HEK293T (cell line): Measurements from ENCODE around the gene NMT1.

ENCODE experiments used
- CTCF ChIA-PET: fragments of 350-600 bp; formaldehyde crosslinking; extraction: SDS; loops from one replicate; lab custom pipeline; 2021; ENCODE audit warnings: antibody characterized with exemption, inconsistent platforms; lab: Yijun Ruan, JAX
- POLR2A ChIA-PET: fragments of 350-600 bp; formaldehyde crosslinking; extraction: SDS; loops from one replicate; lab custom pipeline; 2020; ENCODE audit warnings: antibody characterized with exemption, inconsistent platforms; lab: Yijun Ruan, JAX
- DNase-seq: peaks from one replicate; pipeline ENCODE4 v3.0.0; 2012; ENCODE audit warnings: mixed read lengths; ENCODE audit errors: extremely low spot score
- ARNT ChIP-seq: fragments of 450-650 bp; IDR thresholded peaks from 2 replicates; pipeline ENCODE4 v1.6.1; 2017; ENCODE audit warnings: mild to moderate bottlenecking
- BHLHE40 ChIP-seq: fragments of 450-650 bp; IDR thresholded peaks from 2 replicates; pipeline ENCODE4 v1.6.1; 2016; ENCODE audit warnings: mild to moderate bottlenecking, moderate library complexity, borderline replicate concordance
- CTBP1 ChIP-seq: fragments of 450-650 bp; IDR thresholded peaks from 2 replicates; pipeline ENCODE4 v1.6.1; 2016; ENCODE audit warnings: borderline replicate concordance
- ELF4 ChIP-seq: fragments of 450-650 bp; IDR thresholded peaks from 2 replicates; pipeline ENCODE4 v1.6.1; 2017; ENCODE audit warnings: antibody characterized with exemption
- FOXA1 ChIP-seq: fragments of 450-650 bp; IDR thresholded peaks from 2 replicates; pipeline ENCODE4 v1.6.1; 2016; ENCODE audit warnings: mild to moderate bottlenecking
- FOXK2 ChIP-seq: fragments of 450-650 bp; IDR thresholded peaks from 2 replicates; pipeline ENCODE4 v1.6.1; 2016; ENCODE audit warnings: mild to moderate bottlenecking
- FOXM1 ChIP-seq: fragments of 450-650 bp; IDR thresholded peaks from 2 replicates; pipeline ENCODE4 v1.6.1; 2017; ENCODE audit warnings: mild to moderate bottlenecking, borderline replicate concordance
- HDGF ChIP-seq: fragments of 450-650 bp; IDR thresholded peaks from 2 replicates; pipeline ENCODE4 v1.6.1; 2017; ENCODE audit warnings: antibody characterized with exemption, borderline replicate concordance
- L3MBTL2 ChIP-seq: fragments of 450-650 bp; conservative IDR thresholded peaks from 2 replicates; pipeline ENCODE4 v1.6.1; 2016; ENCODE audit warnings: mild to moderate bottlenecking
- LEF1 ChIP-seq: fragments of 450-650 bp; IDR thresholded peaks from 2 replicates; pipeline ENCODE4 v1.6.1; 2017; ENCODE audit warnings: mild to moderate bottlenecking, borderline replicate concordance
- NFRKB ChIP-seq: fragments of 450-650 bp; IDR thresholded peaks from 2 replicates; pipeline ENCODE4 v1.6.1; 2016; ENCODE audit warnings: mild to moderate bottlenecking, moderate library complexity
- SP1 ChIP-seq: fragments of 450-650 bp; IDR thresholded peaks from 2 replicates; pipeline ENCODE4 v1.6.1; 2017
- SUZ12 ChIP-seq: fragments of 450-650 bp; IDR thresholded peaks from 2 replicates; pipeline ENCODE4 v1.6.1; 2016; ENCODE audit warnings: mild to moderate bottlenecking
- TARDBP ChIP-seq: fragments of 450-650 bp; IDR thresholded peaks from 2 replicates; pipeline ENCODE4 v1.6.1; 2016
- ZNF384 ChIP-seq: fragments of 450-650 bp; IDR thresholded peaks from 2 replicates; pipeline ENCODE4 v1.6.1; 2016
- TF ChIP-seq, protein P1 (sequence below): fragments of 450-650 bp; IDR thresholded peaks from 2 replicates; pipeline ENCODE4 v1.6.1; 2016

NMT1 gene

DNA sequence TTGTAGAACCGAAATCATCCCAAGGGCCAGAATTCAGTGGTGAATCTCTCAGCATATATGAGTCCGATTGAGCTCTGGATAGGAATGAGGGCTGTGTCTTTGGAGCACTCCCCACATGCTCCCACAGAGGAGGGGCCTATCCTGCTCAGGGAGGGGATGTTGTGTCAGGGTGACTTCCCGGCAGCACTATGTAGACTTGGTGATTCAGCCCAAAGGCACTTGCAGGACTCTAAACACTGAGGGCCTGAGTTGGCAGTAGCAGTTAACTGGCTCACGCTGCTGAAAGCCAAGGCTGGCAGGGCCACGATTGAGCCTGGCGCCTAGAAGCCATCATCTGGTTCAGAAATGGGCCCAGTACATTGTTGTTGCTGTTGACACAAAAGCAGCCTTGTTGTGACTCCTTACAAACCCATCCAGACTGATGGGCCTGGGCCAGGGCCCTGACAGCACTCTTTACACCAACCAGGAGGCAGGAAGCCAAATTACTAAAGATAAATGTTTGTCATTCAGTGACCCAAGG is 31.9 kb downstream of the NMT1 start:
- ChIA-PET CTCF (no interaction called here), POLR2A (no interaction called here)
- no peak for DNase-seq
- no peak for TF ChIP-seq HDGF
- no peak for TF ChIP-seq FOXA1
- TF ChIP-seq NFRKB, result no peak
- TF ChIP-seq ZNF384, result no peak
- TF ChIP-seq LEF1, result no peak
- TF ChIP-seq, protein P1, sequence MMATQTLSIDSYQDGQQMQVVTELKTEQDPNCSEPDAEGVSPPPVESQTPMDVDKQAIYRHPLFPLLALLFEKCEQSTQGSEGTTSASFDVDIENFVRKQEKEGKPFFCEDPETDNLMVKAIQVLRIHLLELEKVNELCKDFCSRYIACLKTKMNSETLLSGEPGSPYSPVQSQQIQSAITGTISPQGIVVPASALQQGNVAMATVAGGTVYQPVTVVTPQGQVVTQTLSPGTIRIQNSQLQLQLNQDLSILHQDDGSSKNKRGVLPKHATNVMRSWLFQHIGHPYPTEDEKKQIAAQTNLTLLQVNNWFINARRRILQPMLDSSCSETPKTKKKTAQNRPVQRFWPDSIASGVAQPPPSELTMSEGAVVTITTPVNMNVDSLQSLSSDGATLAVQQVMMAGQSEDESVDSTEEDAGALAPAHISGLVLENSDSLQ, result no peak
- no peak for TF ChIP-seq ARNT
- no peak for TF ChIP-seq CTBP1
- no peak for TF ChIP-seq FOXM1
- TF ChIP-seq SP1, result no peak
- no peak for TF ChIP-seq FOXK2
- no peak for TF ChIP-seq ELF4
- no peak for TF ChIP-seq TARDBP
- no peak for TF ChIP-seq SUZ12
- no peak for TF ChIP-seq L3MBTL2
- no peak for TF ChIP-seq BHLHE40

DNA sequence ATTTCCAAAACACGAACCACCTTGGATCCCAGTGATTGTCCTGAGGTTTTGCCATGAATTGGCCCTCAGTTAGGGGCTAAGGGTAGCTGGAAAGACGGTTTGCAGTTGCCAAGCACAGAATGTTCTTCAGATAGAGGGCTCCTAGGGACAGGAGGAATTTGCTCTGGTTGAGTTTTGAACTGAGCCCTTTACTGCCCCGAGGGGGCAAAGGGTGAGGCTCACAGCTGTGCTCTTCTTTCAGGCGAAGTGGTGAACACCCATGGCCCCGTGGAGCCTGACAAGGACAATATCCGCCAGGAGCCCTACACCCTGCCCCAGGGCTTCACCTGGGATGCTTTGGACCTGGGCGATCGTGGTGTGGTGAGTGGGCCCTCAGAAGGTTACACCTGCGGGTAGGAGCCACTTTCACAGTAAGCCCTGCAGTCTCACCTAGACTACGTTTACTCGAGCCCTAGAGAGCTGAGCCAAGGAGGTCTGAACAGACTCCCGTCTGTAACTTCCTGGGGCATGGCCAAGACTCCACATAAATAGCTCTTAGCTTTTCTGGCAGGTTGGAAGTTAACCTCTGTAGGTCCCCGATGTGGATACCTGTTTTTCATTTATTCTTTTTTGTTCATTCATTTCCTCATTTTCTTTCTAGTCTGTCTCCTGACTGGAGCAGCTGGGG is 32.5 kb downstream of the NMT1 start:
- DNase-seq, result no peak
- POLR2A ChIA-PET, result no interaction called here
- TF ChIP-seq ELF4 (no peak), FOXA1 (no peak), ZNF384 (no peak)
- CTCF ChIA-PET, result no interaction called here

DNA sequence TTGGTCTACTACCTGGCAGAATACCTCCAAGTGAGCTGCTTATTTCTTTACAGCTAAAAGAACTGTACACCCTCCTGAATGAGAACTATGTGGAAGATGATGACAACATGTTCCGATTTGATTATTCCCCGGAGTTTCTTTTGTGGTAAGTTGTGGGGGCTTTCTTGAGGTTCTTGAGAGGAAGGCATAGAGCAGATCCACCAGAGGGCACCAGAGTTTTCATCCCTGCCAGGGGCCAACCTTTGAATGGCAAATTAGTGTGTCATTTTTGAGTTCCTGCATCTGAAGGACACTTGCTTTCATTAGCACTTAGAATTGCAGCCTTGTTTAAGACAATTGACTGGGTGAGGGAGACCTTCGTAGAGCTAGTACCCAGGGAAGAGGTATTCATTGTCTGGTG is 35.0 kb downstream of the NMT1 start:
- no peak for TF ChIP-seq ZNF384
- TF ChIP-seq FOXM1, result no peak
- TF ChIP-seq HDGF, result no peak
- TF ChIP-seq L3MBTL2, result no peak
- TF ChIP-seq SUZ12, result no peak
- no peak for TF ChIP-seq SP1
- TF ChIP-seq TARDBP, result no peak
- no peak for TF ChIP-seq CTBP1
- TF ChIP-seq ARNT, result no peak
- ChIA-PET POLR2A (interaction anchor here (0.6 kb wide), 1 partner anchor 10 kb away, joined by 3 read pairs; no protein-coding TSS in a partner anchor), CTCF (interaction anchor here (0.6 to 1.9 kb wide), 3 partner anchors 39 to 185 kb away, joined by 3 to 4 read pairs (median 4); partner anchors contain the start of gene ACBD4)
- peak; percentile 34 for DNase-seq

DNA sequence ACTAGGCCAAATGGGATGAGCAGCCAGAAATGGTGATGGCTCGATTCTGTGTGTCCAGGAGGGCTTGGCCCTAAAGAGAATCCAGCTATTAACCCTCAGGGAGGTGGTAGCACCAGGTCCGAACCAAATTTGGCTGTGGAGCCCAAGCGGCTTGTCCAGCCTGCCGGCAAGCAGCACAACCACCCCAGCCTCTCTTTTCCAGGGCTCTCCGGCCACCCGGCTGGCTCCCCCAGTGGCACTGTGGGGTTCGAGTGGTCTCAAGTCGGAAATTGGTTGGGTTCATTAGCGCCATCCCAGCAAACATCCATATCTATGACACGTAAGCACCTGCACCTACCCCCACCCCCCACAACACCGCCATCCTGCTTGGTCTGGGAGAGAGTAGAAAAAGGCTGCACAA is 35.8 kb downstream of the NMT1 start:
- no peak for TF ChIP-seq NFRKB
- TF ChIP-seq, protein P1, result no peak
- no peak for TF ChIP-seq ARNT
- TF ChIP-seq SP1, result no peak
- TF ChIP-seq TARDBP, result no peak
- TF ChIP-seq FOXM1, result no peak
- TF ChIP-seq BHLHE40, result no peak
- no peak for TF ChIP-seq ZNF384
- no peak for TF ChIP-seq HDGF
- no peak for TF ChIP-seq FOXA1
- TF ChIP-seq SUZ12, result no peak
- ChIA-PET CTCF (interaction anchor here (1.4 to 1.9 kb wide), 2 partner anchors 39 to 186 kb away, joined by 3 to 4 read pairs; partner anchors contain the start of gene ACBD4), POLR2A (interaction anchor here (0.6 kb wide), 1 partner anchor 11 kb away, joined by 3 read pairs; no protein-coding TSS in a partner anchor)
- DNase-seq, result no peak

DNA sequence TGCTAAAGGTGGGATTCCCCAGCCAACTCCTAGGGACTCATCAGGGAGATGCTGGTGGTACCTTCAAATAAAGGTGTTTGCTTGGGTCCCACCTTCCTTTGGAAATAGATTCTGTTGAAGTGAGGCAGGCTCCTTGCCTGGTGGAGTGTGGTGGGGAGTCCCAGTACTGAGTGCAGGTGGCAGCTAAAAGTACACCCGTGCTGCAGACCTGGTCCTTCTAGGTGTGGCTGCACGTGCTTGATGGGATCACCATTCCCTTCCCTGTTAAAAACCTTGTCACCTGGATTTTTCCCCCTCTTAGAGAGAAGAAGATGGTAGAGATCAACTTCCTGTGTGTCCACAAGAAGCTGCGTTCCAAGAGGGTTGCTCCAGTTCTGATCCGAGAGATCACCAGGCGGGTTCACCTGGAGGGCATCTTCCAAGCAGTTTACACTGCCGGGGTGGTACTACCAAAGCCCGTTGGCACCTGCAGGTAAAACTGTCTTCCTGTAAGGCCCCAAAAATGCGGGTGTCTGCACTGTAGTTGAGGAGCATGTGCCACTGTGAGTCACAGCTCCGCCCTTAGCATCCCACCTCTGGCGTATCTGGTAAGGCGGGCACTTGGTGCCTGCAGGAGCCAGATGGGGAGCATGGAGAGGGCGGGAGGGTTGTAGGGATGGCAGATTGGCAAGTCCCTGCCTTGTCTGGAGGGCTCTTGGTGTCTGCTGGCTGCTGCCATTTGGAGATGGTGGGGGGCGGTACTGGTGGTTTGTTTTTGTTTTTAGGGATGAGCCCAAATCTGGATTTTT is 37.2 kb downstream of the NMT1 start:
- ChIA-PET CTCF (interaction anchor here (0.6 to 3.0 kb wide), 12 partner anchors 8 to 180 kb away, joined by 3 to 15 read pairs (median 4); partner anchors contain the start of gene ACBD4), POLR2A (interaction anchor here (1.6 kb wide), 1 partner anchor 51 kb away, joined by 5 read pairs; the partner anchor contains the start of gene HEXIM1)
- TF ChIP-seq L3MBTL2 (no peak), ELF4 (no peak), HDGF (no peak), FOXM1 (no peak), ZNF384 (no peak), FOXK2 (no peak), CTBP1 (no peak), LEF1 (no peak), TARDBP (no peak), SP1 (no peak), ARNT (no peak), BHLHE40 (no peak), NFRKB (no peak), FOXA1 (no peak), SUZ12 (no peak)
- TF ChIP-seq, protein P1, result no peak
- DNase-seq, result no peak
